Vagina (tissue), 2 donors: ENCODE results near the gene C17orf100.

Experiments
- POLR2AphosphoS5 ChIP-seq, 2 donors: sonication (generic); formaldehyde crosslinking; IDR thresholded peaks; one replicate each; pipeline ENCODE4 v1.9.0; 2017; ENCODE audit warnings: antibody characterized with exemption in 2 of 2, mild to moderate bottlenecking in 2 of 2, low read depth in 1 of 2; ENCODE audit not compliant: insufficient read depth in 1 of 2
- TF ChIP-seq, protein P1 (sequence below), 3 experiments: fragments of 450-650 bp in 2 of 3; fragments of 200-600 bp in 1 of 3; sonication (generic) in 1 of 3; IDR thresholded peaks; one replicate each; pipeline ENCODE4 v1.5.1; 2017 to 2019; ENCODE audit warnings: antibody characterized with exemption in 3 of 3, mild to moderate bottlenecking in 2 of 3, moderate library complexity in 2 of 3

DNA sequence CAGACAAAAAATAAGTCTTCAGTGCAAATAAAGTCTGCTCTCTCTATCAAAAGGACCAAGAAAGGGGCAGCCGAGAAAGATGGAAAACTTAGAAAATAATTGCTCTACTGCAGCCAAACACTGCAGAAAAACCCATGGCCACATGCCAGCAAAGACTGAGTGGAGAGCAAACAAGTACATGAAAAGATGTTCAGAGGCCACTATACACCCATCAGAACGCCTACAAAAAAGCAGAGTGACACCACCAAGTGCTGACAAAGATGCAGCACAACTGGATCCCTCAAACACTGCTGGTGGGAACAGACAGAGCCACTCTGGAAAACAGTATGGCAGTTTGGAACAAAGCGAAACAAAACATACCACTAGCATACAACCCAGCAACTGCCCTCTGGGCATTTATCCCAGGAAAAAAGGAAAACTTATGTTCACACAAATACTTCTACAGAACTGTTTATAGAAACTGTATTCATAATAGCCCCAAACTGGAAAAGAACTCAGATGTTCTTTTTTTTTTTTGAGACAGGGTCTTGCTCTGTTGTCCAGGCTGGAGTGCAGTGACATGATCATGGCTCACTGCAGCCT, 47.7 kb upstream of the C17orf100 start:
- TF ChIP-seq, protein P1, sequence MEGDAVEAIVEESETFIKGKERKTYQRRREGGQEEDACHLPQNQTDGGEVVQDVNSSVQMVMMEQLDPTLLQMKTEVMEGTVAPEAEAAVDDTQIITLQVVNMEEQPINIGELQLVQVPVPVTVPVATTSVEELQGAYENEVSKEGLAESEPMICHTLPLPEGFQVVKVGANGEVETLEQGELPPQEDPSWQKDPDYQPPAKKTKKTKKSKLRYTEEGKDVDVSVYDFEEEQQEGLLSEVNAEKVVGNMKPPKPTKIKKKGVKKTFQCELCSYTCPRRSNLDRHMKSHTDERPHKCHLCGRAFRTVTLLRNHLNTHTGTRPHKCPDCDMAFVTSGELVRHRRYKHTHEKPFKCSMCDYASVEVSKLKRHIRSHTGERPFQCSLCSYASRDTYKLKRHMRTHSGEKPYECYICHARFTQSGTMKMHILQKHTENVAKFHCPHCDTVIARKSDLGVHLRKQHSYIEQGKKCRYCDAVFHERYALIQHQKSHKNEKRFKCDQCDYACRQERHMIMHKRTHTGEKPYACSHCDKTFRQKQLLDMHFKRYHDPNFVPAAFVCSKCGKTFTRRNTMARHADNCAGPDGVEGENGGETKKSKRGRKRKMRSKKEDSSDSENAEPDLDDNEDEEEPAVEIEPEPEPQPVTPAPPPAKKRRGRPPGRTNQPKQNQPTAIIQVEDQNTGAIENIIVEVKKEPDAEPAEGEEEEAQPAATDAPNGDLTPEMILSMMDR (IDR thresholded peaks at IDR 0.05): no peak
- TF ChIP-seq POLR2AphosphoS5 (IDR thresholded peaks at IDR 0.05; ENCODE audit: insufficient read depth in 1 of 2, low read depth in 1 of 2): no peak
